ENCODE data around the gene AKT1. TPM values are rescaled to one million over a fixed set of nuclear protein-coding genes. Genes with fewer than 3 reads are reported as not detected.
A peak's percentile ranks its signal among the peaks of the same experiment; 100 is the strongest.

Gene AKT1
- total and polyA plus RNA-seq, 2 of the 13 experiments (the other 11 are each of a cell fraction or from before 2014, with no cell fraction given) = 96.2 to 116 TPM

GRCh38 chr14:104801520-104802393 lies 6.2 kb upstream of the AKT1 start (continued):
- no peak for TF ChIP-seq TFAP4 (IDR thresholded peaks at IDR 0.05; ENCODE audit: borderline replicate concordance, low read depth)
- TF ChIP-seq ZSCAN21 (CRISPR knock-in tag; IDR thresholded peaks at IDR 0.05; ENCODE audit: borderline replicate concordance) = 0 out of 2 replicates have a peak, but pooled peaks have one; percentile 2
- no peak for TF ChIP-seq RBAK (CRISPR knock-in tag; IDR thresholded peaks at IDR 0.05)
- TF ChIP-seq STAT5B (CRISPR knock-in tag; IDR thresholded peaks at IDR 0.05) = no peak
- peak; percentile 72 for TF ChIP-seq HNF4A (CRISPR knock-in tag; IDR thresholded peaks at IDR 0.05)
- 0 out of 2 replicates have a peak, but pooled peaks have one; percentile 32 for TF ChIP-seq ZKSCAN5 (CRISPR knock-in tag; IDR thresholded peaks at IDR 0.05)

GRCh38 chr14:104800771-104801519 lies 5.4 kb upstream of the AKT1 start, which contains the start of gene ZBTB42:
ZBTB42 (plus strand) TSS chr14:104801101; CDS start chr14:104801198, 97 bp downstream.
- ChIA-PET CTCF (ENCODE audit: low intra/inter-chr PET ratio, low total read pairs) (interaction anchor here (1.2 kb wide), 1 partner anchor 26 kb away, joined by 3 read pairs; no protein-coding TSS in a partner anchor), POLR2A (interaction anchor here (0.7 to 2.0 kb wide), 9 partner anchors 21 to 220 kb away, joined by 3 to 12 read pairs (median 5); partner anchors contain the start of genes CDCA4 and CEP170B)
- DNase-seq (ENCODE audit: low spot score) (peak; percentile 54), ATAC-seq (peak; percentile 13), FAIRE-seq (no peak)
- in situ Hi-C loops (cut with HindIII; ENCODE audit: extremely low pct_ligation_motif_present, low pct_unique_long_range_greater_than_20kb) = no loop called here
- Histone ChIP-seq H3K36me3 (replicated peaks in 1 of 2; ENCODE audit: control insufficient read depth in 1 of 2, insufficient read depth in 2 of 2, low read length in 2 of 2) (no peaks in the 10 kb centered on the region), H3K9ac (ENCODE audit: insufficient read depth, low read depth, low read length) (peak within 1 kb of the TSS; percentile 83), H3K79me2 (ENCODE audit: insufficient read depth, low read length) (no peaks in the 10 kb centered on the region), H2AFZ (ENCODE audit: low read length) (no peak within 1 kb of the TSS), H3K4me1 (ENCODE audit: insufficient read depth, low read length) (peaks cover 73% of the 10 kb centered on the region), H3K27me3 (ENCODE audit: control insufficient read depth in 1 of 2, insufficient read depth in 2 of 2, low read length in 2 of 2) (no peaks in the 10 kb centered on the region), H3K27ac (ENCODE audit: extremely low read length, insufficient read depth, low read length) (peak within 1 kb of the TSS; percentile 74), H3K4me2 (ENCODE audit: low read depth, low read length) (peak within 1 kb of the TSS; percentile 100), H3K4me3 (replicated peaks in 1 of 3; ENCODE audit: insufficient read depth in 1 of 3, low read depth in 2 of 3, low read length in 3 of 3) (peak within 1 kb of the TSS; percentile 82 to 92 (median 90)), H4K20me1 (ENCODE audit: insufficient read depth, low read length) (peaks cover 7% of the 10 kb centered on the region; the same call in 1 of the 2 replicates), H3K9me3 (ENCODE audit: low read length) (no peaks in the 10 kb centered on the region)
- WGBS (ENCODE audit: low lambda C conversion rate) = no CpG with 5 or more reads among the region's 105 CpGs
- no TSS peak for BruUV-seq (replicated peaks)
- intact Hi-C loops (cut with micrococcal nuclease; ENCODE audit: unreplicated experiment) = no loop called here
- TF ChIP-seq ZNF839 (CRISPR knock-in tag; IDR thresholded peaks at IDR 0.05; ENCODE audit: borderline replicate concordance) (no peak), IKZF4 (CRISPR knock-in tag; IDR thresholded peaks at IDR 0.05; ENCODE audit: borderline replicate concordance, low read depth, not compliant biosample characterization) (no peak), ZNF687 (CRISPR knock-in tag; IDR thresholded peaks at IDR 0.05) (peak; percentile 89), CHD2 (IDR thresholded peaks at IDR 0.05; ENCODE audit: low read depth, low read length) (no peak), IKZF5 (CRISPR knock-in tag; IDR thresholded peaks at IDR 0.05) (0 out of 2 replicates have a peak, but pooled peaks have one; percentile 30), NONO (IDR thresholded peaks at IDR 0.05) (no peak), NONO (CRISPR knock-in tag; conservative IDR thresholded peaks at IDR 0.05) (0 out of 2 replicates have a peak, but pooled peaks have one; percentile 55), TMF1 (CRISPR knock-in tag; IDR thresholded peaks at IDR 0.05; ENCODE audit: low read depth) (peak; percentile 70; the same call in 1 of the 2 replicates)
